K562 (cell line): Measurements from ENCODE around the gene BIRC7. TPM values are rescaled to one million over a fixed set of nuclear protein-coding genes. Genes with fewer than 3 reads are reported as not detected.

Experiments used
- ATAC-seq: fragments of 200-7000 bp; cut with Tn5 transposase; 3 replicates; pipeline ENCODE4 v1.9.1; 2020; ENCODE audit warnings: moderate library complexity
- BruUV-seq: library from RNA; stranded (reverse); fragments of 400-500 nt; replicated peaks from 2 replicates; lab custom pipeline; 2021; lab: Mats Ljungman, UMichigan
- CTCF ChIA-PET: fragments of 300-600 bp; formaldehyde crosslinking; extraction: SDS; loops from one replicate; lab custom pipeline; 2021; ENCODE audit warnings: low intra/inter-chr PET ratio; lab: Yijun Ruan, JAX
- POLR2A ChIA-PET: fragments of 300-600, 350-650 bp; sonication (Branson Sonifier 250); formaldehyde crosslinking; extraction: SDS; loops from one replicate; lab custom pipeline; 2021; ENCODE audit warnings: antibody characterized with exemption, inconsistent platforms; lab: Yijun Ruan, JAX
- DNase-seq, 4 experiments: peaks; one replicate each; pipeline versions ENCODE4 v3.0.0 to v3.0.0-alpha.2; 2011 to 2018; ENCODE audit warnings: low spot score in 3 of 4, mixed read lengths in 3 of 4; ENCODE audit errors: extremely low read depth in 1 of 4
- FAIRE-seq: peaks from 2 replicates; lab custom pipeline; 2011; peaks lifted over from hg19 to GRCh38; lab: Jason Lieb, UNC
- H2AFZ ChIP-seq: 2 replicates; pipeline ENCODE4 v1.6.0; 2011; ENCODE audit warnings: low read depth, low read length, control low read depth, inconsistent platforms
- H3K27ac ChIP-seq: fragments of 200-600 bp; 3 replicates; pipeline ENCODE4 v1.8.0; 2011; ENCODE audit warnings: low read depth, mild to moderate bottlenecking, control low read depth, inconsistent platforms, low read length, moderate library complexity, mixed read lengths; ENCODE audit errors: extremely low read depth
- H3K27me3 ChIP-seq, 2 experiments: fragments of 300-600 bp in 1 of 2; 2 replicates in 1 of 2; 3 replicates in 1 of 2; pipeline versions ENCODE4 v1.6.0 to v1.8.0; 2011; ENCODE audit warnings: inconsistent platforms in 2 of 2, low read length in 2 of 2, mild to moderate bottlenecking in 1 of 2, mixed read lengths in 1 of 2, moderate library complexity in 1 of 2; ENCODE audit not compliant: control insufficient read depth in 2 of 2, insufficient read depth in 2 of 2
- H3K36me3 ChIP-seq: fragments of 300-600 bp; 3 replicates; pipeline ENCODE4 v1.8.0; 2011; ENCODE audit warnings: mild to moderate bottlenecking, low read length, inconsistent platforms; ENCODE audit not compliant: control insufficient read depth, insufficient read depth
- H3K4me1 ChIP-seq, 2 experiments: fragments of 200-600 bp in 1 of 2; replicated peaks in 1 of 2; 2 replicates in 1 of 2; 3 replicates in 1 of 2; pipeline versions ENCODE4 v1.5.1 to v1.8.0; 2011; ENCODE audit warnings: inconsistent platforms in 2 of 2, low read length in 2 of 2, mild to moderate bottlenecking in 1 of 2, mixed read lengths in 1 of 2, moderate library complexity in 1 of 2; ENCODE audit not compliant: control insufficient read depth in 2 of 2, insufficient read depth in 2 of 2
- H3K4me2 ChIP-seq: 2 replicates; pipeline ENCODE4 v1.6.1; 2011; ENCODE audit warnings: low read length, control low read depth, inconsistent platforms, mixed read lengths; ENCODE audit not compliant: insufficient read depth
- H3K4me3 ChIP-seq: fragments of 200-600 bp; sonication (generic), shearing (Covaris generic); 2 replicates; pipeline ENCODE4 v1.5.1; 2016; ENCODE audit warnings: control low read depth, inconsistent platforms
- H3K79me2 ChIP-seq: fragments of 200-600 bp; 3 replicates; pipeline ENCODE4 v1.8.0; 2011; ENCODE audit warnings: low read length, inconsistent platforms; ENCODE audit not compliant: control insufficient read depth, insufficient read depth
- H3K9ac ChIP-seq, 2 experiments: 2 replicates each; pipeline versions ENCODE4 v1.6.0 to v1.6.1; 2011; ENCODE audit warnings: low read depth in 2 of 2, low read length in 2 of 2, control low read depth in 1 of 2, inconsistent platforms in 1 of 2, mild to moderate bottlenecking in 1 of 2, mixed read lengths in 1 of 2; ENCODE audit not compliant: insufficient read depth in 1 of 2
- H3K9me1 ChIP-seq: one replicate; pipeline ENCODE4 v1.6.0; 2011; ENCODE audit warnings: inconsistent platforms, mild to moderate bottlenecking, low read length, moderate library complexity; ENCODE audit not compliant: control insufficient read depth, insufficient read depth
- H3K9me3 ChIP-seq: replicated peaks from 2 replicates; pipeline ENCODE4 v1.5.1; 2011; ENCODE audit warnings: low read depth, low read length, inconsistent platforms; ENCODE audit not compliant: control insufficient read depth, insufficient read depth
- H4K20me1 ChIP-seq: replicated peaks from 2 replicates; pipeline ENCODE4 v1.6.1; 2011; ENCODE audit warnings: low read length, inconsistent platforms, mixed read lengths; ENCODE audit not compliant: control insufficient read depth, insufficient read depth
- IRF2 ChIP-seq: sonication (generic); formaldehyde crosslinking; IDR thresholded peaks from 2 replicates; pipeline ENCODE4 v1.8.1; 2022; ENCODE audit warnings: mild to moderate bottlenecking, missing genetic modification reagents
- TCF7 ChIP-seq: sonication (generic); IDR thresholded peaks from 2 replicates; pipeline ENCODE4 v1.6.1; 2016; ENCODE audit warnings: antibody characterized with exemption, borderline replicate concordance
- ZC3H11A ChIP-seq: IDR thresholded peaks from 2 replicates; pipeline ENCODE4 v1.6.1; 2012; ENCODE audit warnings: low read depth, low read length, improper control_type of control experiment
- ZNF174 ChIP-seq: fragments of 250-450 bp; sonication (Bioruptor Pico); IDR thresholded peaks from 2 replicates; pipeline ENCODE4 v1.4.0; 2020; ENCODE audit warnings: mild to moderate bottlenecking
- WGBS: fragments of 100-300 bp; shearing (Covaris generic); methylation state at CpG from one replicate; pipeline ENCODE4 v1.1.6; 2016; ENCODE audit warnings: low coverage, mixed read lengths; ENCODE audit not compliant: insufficient coverage; ENCODE audit errors: missing lambda C conversion rate; 5-methylcytosine and 5-hydroxymethylcytosine counted together
- in situ Hi-C: fragments of 300-500 bp; cut with MboI; formaldehyde crosslinking; loops from 4 replicates; pipeline ENCODE4 v1.15.0; 2018; ENCODE audit warnings: inconsistent platforms, mixed read lengths
- intact Hi-C: fragments of 100-400 bp; cut with micrococcal nuclease; formaldehyde crosslinking; loops from 2 replicates; pipeline ENCODE4 v1.14.2; 2022
- polyA plus RNA-seq, 8 experiments: library from polyadenylated mRNA; depleted of rRNA in 4 of 8; stranded (reverse) in 5 of 8; unstranded in 3 of 8; fragments of >200 nt; fragmentation: Nextera tagmentation in 2 of 8; fragmentation: Illumina TruSeq in 1 of 8; extraction: Ambion mirVana in 2 of 8; extraction: Trizol in 1 of 8; gene quantifications; 2 replicates each; pipeline versions ENCODE4 v1.2.1 to v1.2.3, GENCODE V29; 2011 to 2014; ENCODE audit warnings: inconsistent platforms in 1 of 8, missing spikeins in 1 of 8
- total RNA-seq, 7 experiments: library from RNA; depleted of rRNA in 6 of 7; stranded (reverse); fragments of >200 nt in 6 of 7; fragmentation: Illumina TruSeq in 2 of 7; extraction: Trizol in 2 of 7; gene quantifications; 2 replicates each; pipeline versions ENCODE4 v1.2.1 to v1.2.3, GENCODE V29; 2011 to 2021; ENCODE audit warnings: low replicate concordance in 1 of 7
- TF ChIP-seq, protein P1 (sequence below): fragments of 250-450 bp; sonication (Bioruptor Pico); IDR thresholded peaks from 2 replicates; pipeline ENCODE4 v1.8.0; 2021; ENCODE audit warnings: moderate library complexity, mild to moderate bottlenecking, inconsistent platforms
- TF ChIP-seq, protein P2 (sequence below), 3 experiments: IDR thresholded peaks in 2 of 3; conservative IDR thresholded peaks in 1 of 3; 2 replicates each; pipeline ENCODE4 v1.5.1; 2011 to 2012; ENCODE audit warnings: low read length in 3 of 3, mild to moderate bottlenecking in 3 of 3, control low read depth in 2 of 3, improper control_type of control experiment in 1 of 3, inconsistent platforms in 1 of 3, low read depth in 1 of 3, mixed read lengths in 1 of 3, moderate library complexity in 1 of 3; ENCODE audit not compliant: insufficient read depth in 2 of 3
- TF ChIP-seq, protein P3 (sequence below): fragments of 450-650 bp; formaldehyde crosslinking; IDR thresholded peaks from 2 replicates; pipeline ENCODE4 v1.4.0; 2020; ENCODE audit warnings: mild to moderate bottlenecking, mixed read lengths

The BIRC7 gene
- total and polyA plus RNA-seq, 9 of the 15 experiments (the other 6 are each of a cell fraction or from before 2014, with no cell fraction given) = 0.14 to 0.19 (median 0.16) TPM; not detected in 5

DNA sequence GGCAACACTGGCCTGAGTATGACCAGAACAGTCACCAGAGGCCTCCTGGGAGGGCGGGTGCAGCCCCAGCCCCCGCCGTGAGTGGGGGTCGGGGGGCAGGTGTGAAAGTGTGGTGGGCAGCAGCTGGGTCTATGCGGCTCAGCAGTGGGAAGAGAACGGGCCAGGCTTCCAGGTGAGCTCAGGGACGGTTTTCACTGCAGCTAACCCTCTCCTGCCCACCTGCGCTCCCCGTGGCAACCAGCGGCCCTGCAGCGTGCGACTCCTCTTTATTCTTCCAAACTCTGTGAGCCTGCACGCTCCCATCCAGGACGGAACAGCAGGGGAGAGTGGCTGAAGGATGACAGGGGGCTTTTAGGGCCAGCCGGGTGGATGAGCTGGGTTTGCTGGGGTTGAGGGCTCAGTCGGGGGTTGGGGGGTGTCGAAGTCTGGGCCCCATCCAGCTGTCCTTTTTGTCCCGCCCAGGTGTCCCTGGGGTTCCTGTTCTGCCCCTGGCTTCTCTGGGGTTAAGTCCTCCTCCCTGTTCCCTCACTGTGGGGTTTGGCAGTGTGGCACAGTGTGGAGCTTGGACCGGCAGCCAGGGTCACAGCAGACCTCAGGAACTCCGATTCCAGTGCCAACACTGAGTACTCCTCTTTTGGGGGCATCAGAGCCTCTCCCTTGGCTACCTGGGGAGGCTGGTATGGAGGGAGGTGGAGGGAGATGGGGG, 859 bp upstream of the BIRC7 start:
- peaks cover 26 to 53% of the 10 kb centered on the region in 2 experiments; a peak in 4 of 5 replicates for H3K27me3 ChIP-seq
- 5% methylated on average over 19 of the region's 20 CpGs for WGBS
- H3K9me1 ChIP-seq = no peaks in the 10 kb centered on the region
- no peak overlapping the region for H3K4me2 ChIP-seq
- H3K36me3 ChIP-seq = no peaks in the 10 kb centered on the region
- ATAC-seq = peak; percentile 84
- DNase-seq = peak in 3 of 4 experiments; percentile 50 to 51 (median 50)
- CTCF ChIA-PET = no interaction called here
- no peak overlapping the region for H3K27ac ChIP-seq
- FAIRE-seq = no peak
- H4K20me1 ChIP-seq = 0 out of 2 replicates have a peak, but pooled peaks cover 2% of the 10 kb centered on the region
- TF ChIP-seq IRF2 (CRISPR knock-in tag) = no peak
- TF ChIP-seq, protein P1, sequence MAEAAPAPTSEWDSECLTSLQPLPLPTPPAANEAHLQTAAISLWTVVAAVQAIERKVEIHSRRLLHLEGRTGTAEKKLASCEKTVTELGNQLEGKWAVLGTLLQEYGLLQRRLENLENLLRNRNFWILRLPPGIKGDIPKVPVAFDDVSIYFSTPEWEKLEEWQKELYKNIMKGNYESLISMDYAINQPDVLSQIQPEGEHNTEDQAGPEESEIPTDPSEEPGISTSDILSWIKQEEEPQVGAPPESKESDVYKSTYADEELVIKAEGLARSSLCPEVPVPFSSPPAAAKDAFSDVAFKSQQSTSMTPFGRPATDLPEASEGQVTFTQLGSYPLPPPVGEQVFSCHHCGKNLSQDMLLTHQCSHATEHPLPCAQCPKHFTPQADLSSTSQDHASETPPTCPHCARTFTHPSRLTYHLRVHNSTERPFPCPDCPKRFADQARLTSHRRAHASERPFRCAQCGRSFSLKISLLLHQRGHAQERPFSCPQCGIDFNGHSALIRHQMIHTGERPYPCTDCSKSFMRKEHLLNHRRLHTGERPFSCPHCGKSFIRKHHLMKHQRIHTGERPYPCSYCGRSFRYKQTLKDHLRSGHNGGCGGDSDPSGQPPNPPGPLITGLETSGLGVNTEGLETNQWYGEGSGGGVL (CRISPR knock-in tag) = no peak
- no peak for TF ChIP-seq TCF7
- TF ChIP-seq ZC3H11A = no peak
- TF ChIP-seq, protein P2, sequence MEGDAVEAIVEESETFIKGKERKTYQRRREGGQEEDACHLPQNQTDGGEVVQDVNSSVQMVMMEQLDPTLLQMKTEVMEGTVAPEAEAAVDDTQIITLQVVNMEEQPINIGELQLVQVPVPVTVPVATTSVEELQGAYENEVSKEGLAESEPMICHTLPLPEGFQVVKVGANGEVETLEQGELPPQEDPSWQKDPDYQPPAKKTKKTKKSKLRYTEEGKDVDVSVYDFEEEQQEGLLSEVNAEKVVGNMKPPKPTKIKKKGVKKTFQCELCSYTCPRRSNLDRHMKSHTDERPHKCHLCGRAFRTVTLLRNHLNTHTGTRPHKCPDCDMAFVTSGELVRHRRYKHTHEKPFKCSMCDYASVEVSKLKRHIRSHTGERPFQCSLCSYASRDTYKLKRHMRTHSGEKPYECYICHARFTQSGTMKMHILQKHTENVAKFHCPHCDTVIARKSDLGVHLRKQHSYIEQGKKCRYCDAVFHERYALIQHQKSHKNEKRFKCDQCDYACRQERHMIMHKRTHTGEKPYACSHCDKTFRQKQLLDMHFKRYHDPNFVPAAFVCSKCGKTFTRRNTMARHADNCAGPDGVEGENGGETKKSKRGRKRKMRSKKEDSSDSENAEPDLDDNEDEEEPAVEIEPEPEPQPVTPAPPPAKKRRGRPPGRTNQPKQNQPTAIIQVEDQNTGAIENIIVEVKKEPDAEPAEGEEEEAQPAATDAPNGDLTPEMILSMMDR (IDR thresholded peaks at IDR 0.05 in 2 of 3, conservative IDR thresholded peaks at IDR 0.05 in 1 of 3; ENCODE audit: insufficient read depth in 2 of 3, low read depth in 1 of 3, low read length in 3 of 3) = peak; percentile 53 to 64 (median 63); a peak in 5 of 6 replicates
- TF ChIP-seq, protein P3, sequence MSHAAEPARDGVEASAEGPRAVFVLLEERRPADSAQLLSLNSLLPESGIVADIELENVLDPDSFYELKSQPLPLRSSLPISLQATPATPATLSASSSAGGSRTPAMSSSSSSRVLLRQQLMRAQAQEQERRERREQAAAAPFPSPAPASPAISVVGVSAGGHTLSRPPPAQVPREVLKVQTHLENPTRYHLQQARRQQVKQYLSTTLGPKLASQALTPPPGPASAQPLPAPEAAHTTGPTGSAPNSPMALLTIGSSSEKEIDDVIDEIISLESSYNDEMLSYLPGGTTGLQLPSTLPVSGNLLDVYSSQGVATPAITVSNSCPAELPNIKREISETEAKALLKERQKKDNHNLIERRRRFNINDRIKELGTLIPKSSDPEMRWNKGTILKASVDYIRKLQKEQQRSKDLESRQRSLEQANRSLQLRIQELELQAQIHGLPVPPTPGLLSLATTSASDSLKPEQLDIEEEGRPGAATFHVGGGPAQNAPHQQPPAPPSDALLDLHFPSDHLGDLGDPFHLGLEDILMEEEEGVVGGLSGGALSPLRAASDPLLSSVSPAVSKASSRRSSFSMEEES (CRISPR knock-in tag) = no peak
- TF ChIP-seq ZNF174 = no peak
- H3K4me3 ChIP-seq = no peak overlapping the region
- H3K4me1 ChIP-seq = peaks cover 0 to 43% of the 10 kb centered on the region in 2 experiments; a peak in 3 of 5 replicates
- intact Hi-C loops (no loop called here), in situ Hi-C loops (no loop called here)
- POLR2A ChIA-PET = interaction anchor here (1.8 kb wide), 2 partner anchors 9 to 11 kb away, joined by 5 to 8 read pairs; no protein-coding TSS in a partner anchor
- no peaks in the 10 kb centered on the region for H3K79me2 ChIP-seq
- BruUV-seq = no TSS peak
- H3K9ac ChIP-seq = peak overlapping the region in 1 of 2 experiments; percentile 45; a peak in 1 of 4 replicates
- H3K9me3 ChIP-seq = no peaks in the 10 kb centered on the region
- no peak overlapping the region for H2AFZ ChIP-seq
